MV-4-11 (cell line): ENCODE measurements around the gene ERMARD.

ENCODE experiments used
- DNase-seq: peaks from one replicate; lab custom pipeline; 2025; lab: John Stamatoyannopoulos, UW

Gene ERMARD

GRCh38 chr6:169751242-169752073 is at the start of gene ERMARD, which contains the start of gene DYNLT2:
ERMARD (plus strand) TSS chr6:169751622; CDS start chr6:169751658, 36 bp downstream.
DYNLT2 (minus strand) TSS chr6:169751572; CDS start chr6:169751458, 114 bp downstream.
- DNase-seq = peak; percentile 83

DNA sequence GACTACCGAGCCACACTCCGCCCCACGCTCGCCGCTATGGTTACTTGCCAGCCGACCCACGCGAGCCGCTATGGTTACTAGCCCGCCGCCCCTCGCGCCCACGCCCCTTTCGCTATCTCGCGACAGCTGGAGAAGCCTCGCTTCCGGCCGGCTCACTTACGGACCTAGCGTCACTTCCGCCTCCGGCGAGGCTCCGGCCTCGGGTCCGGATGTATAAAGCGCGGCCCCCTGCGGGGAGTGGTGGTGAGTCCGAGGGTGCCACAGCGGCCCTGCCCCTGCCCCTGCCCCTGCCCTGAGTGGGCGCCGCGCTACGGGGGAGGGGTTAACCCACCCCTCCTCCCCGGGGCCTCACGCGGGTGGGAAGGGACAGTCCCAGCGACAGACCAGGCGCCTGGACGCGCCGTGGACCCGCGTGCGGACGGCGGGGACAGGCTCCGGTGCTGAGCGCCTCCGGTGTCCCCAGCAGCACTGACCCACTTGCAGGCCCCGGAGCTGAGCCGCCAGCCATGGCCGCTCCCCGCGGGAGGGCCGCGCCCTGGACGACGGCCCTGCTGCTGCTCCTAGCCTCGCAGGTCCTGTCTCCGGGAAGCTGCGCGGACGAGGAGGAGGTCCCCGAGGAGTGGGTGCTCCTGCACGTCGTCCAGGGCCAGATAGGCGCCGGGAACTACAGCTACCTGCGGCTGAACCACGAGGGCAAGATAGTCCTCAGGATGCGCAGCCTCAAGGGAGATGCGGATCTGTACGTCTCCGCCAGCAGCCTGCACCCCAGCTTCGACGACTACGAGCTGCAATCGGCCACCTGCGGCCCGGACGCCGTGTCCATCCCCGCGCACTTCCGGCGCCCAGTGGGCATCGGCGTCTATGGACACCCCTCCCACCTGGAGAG is 49.2 kb upstream of the ERMARD start, which contains the start of the genes C6orf120 and WDR27:
Gene C6orf120, plus strand, starts transcription at position 173 of the 886 bp plus-strand sequence. Its CDS starts 334 bp downstream, at position 507.
Gene WDR27, minus strand, starts transcription at position 76 of the 886 bp plus-strand sequence. CDS start 13,024 bp downstream, outside the sequence.
- peak; percentile 96 for DNase-seq

DNA sequence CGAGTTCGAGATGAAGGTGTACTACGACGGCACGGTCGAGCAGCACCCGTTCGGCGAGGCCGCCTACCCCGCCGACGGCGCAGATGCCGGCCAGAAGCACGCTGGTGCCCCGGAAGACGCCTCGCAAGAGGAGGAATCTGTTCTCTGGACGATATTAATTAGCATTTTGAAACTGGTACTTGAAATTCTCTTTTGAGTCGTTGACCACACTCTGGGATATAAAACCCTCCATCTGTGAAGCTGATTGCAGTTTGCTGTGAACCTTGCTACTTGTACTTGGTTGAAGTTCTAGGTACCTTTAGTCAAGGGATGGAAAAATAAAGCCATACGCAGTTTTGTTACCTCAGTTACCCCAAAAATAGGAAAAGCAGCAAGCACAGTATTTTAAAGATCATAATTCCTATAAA is 48.6 kb upstream of the ERMARD start:
- no peak for DNase-seq

DNA sequence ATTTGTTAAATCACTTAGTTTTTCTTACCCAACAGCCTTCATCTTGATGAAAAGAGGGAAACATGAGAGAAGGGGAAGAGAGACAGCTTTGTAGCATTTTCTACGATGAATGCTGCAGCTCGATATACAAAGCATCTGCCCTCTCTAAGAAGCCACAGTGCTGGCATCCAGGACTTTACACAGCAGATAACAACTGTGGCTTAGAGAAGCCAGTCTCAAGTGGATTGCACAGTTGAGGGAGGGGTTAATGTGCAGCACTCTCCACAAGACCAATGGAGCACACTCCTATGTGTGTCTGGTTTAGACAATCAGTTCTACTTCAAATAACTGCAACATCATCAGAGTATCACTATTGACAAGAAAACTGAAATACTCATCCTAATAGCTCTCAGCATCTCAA is 43.6 kb upstream of the ERMARD start:
- peak; percentile 80 for DNase-seq

GRCh38 chr6:169709293-169709692 is 42.1 kb upstream of the ERMARD start:
- DNase-seq = no peak

DNA sequence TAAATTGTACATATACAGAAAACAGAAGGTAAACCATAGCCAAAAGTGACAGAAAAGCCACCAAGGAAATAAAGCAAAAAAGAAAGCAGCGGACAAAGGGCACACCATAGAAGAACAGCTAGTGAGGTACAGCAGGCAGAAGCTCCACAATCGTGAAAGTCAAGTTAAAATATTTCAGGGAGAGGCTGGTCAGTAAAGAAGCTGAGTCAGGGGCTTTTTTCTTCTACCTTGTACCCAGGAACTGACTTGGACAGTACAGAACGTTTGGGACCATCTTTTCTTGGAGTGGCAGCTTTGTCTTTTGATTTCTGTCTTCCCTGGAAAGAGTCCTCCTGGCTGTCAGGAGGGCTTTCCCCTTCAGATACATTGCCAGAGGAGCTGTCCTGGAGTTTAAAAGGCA is 41.4 kb upstream of the ERMARD start:
- no peak for DNase-seq

DNA sequence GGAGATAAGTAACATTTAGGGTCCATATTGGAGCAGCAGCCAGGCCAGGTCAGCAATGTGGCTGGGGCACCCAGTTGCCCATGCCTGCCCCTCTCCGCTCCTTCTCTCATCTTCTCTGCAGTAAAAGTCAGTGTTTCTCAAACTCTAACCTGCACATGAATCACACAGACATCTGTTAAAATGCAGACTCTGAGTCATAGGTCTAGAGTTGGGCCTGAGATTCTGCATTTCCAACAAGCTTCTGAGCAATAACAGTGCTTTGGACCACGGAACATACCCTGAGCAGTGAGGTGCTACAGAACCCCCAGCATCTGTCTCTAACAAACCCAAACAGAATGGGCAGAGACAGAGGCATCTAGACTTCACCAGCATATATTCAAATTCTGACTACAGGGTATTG is 37.2 kb upstream of the ERMARD start:
- DNase-seq = peak; percentile 30

DNA sequence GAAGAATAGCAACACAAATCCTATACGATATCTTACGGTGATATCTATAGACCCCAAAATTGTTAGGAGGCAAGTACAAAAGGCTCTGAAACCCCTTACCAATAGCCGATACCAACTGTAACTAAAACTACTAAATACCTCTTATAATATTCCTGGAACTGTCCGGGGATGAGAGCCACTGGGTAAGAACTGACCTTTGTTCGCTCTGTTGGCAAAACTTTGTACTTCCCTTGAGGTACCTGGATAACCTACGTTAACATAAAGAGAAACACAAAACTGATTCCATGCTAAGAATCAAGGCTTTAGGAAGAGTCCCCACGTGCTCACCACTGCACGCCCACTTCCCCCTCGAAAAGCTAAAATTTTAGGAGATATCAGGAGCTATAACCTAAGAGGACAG is 36.8 kb upstream of the ERMARD start:
- no peak for DNase-seq

DNA sequence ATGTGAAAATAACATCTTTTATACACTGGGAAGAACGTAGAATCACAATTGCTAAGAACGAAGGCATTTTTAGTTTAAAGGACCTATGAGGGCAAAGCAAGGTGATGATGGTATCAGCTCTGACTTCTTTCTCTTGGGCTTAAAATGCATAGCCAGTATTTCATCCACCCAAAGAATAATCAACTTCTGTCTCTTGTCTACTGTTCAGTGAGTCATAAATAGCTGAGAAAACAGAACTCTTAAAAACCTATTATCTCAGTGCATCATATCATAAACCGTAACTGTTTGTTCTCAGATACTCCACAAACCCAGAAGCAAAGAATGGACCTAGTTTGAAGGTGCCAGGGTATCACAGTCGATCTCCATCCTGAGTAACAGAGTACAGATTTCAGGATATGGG is 32.3 kb upstream of the ERMARD start:
- peak; percentile 33 for DNase-seq

DNA sequence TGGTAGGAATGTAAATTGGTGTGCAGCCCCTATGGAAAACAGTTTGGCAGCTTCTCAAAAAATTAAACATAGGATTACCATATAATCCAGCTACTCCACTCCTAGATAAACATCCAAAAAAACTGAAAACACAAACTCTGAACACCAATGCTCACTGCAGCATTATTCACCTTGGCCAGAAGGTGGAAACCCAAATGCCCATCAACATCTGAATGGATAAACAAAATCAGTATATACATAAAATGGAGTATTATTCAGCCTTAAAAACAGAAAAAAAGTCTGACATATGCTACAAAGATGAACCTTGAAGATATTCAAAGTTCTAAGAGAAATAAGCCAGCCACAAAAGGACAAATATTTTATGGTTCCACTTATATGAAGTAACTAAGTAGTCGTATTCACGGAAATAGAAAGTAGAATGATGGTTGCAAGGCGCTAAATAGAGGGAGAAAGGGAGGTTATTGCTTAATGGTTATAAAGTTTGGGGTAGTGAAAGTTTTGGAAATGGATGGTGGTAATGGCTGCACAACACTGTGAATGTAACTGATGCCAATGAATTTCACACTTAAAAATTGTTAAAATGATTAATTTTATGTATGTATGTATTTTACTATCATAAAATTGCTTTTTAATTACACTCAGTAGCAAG is 31.1 kb upstream of the ERMARD start:
- peak; percentile 83 for DNase-seq

DNA sequence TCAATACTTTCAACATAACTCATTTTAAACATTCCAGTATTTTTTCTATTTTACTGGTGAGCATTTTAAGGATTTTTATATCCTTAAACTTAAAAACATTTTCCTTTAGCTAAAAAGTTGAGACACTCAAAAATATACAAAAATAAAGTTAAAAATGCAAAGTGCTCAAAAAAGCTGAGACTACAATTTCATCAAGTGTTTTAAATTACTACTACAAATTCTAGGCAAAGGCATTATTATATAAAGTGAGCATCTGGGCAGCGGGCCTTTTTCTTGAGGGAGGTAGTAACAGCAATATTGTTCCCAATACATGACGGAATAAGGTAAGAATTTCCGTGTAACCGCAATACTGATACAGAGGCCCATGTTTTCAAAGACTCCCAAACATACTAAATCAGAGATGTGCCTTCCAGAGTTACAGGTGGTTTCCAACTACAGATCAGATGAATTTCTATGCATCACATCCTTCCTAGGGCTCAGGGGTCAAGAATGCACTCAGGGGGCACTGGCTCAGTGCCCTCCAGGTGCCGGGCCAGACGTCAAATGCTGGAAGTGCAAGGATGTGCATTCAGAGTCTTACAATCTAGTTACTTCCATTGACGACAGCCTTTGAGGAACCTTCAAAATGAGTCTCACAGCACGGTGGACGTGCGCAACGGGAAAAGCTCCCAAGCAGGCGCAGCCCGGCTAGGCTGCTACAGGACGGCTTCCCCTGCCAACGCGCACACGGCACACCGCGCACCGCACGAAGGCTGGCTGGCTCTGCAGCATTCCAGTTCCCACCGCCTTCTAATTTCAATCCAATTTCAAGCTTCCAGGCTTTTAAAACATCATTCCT is 28.8 kb upstream of the ERMARD start:
- DNase-seq = peak; percentile 71

DNA sequence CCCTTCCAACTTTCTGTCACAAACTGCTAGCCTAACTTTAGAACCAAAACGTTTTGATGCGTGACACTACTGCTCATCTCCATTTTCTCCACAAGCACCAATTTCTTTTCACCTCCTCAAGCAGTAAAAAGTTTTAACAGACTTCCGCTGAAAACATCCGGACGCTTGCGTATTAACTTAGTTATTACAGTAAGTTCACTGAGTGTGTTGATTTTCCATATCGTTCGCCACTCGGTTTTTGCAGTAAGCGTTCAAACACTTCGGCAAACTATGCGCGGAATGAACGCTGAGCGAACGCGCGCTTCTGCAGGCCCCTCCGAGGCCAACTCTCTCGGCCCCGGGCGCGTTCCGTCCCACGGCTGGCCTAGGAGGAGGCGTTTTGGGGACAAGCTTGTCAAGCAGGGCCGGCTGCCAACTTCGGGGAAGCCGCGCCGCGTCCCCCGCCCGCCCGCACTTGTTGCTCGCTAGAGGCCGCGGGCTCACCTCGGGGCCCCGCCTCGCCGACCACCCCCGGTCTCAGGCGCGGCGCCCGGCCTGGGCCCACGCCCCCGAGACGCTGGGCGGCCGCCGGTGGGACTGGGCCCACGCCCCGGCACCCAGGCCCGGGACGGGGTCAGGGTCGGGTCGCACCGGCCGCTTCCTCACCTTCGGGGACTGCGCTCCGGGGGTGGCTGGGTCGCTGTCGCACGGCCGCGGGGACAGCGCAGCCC is 28.1 kb upstream of the ERMARD start:
- no peak for DNase-seq

DNA sequence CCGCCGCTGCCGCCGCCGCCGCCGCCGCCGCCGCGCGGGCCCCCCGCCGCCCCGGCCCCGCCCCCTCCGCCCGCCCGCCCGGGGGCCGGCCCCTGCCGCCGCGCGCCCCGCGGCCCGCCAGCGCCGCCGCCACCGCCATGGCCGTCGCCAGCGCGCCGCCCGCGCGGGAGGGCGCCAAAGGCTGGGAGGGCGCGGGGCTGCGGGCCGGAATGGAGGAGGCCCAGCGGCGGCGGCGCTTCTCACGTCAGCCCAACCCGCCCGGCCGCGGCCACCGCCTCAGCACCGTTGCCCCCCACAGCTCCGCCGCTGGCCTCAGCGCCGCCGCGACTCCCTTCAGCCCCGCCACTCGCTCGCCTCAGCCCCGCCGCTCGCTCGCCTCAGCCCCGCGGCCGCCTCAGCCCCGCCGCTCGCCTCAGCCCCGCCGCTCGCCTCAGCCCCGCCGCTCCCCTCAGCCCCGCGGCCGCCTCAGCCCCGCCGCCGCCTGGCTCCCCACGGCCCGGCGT is 27.4 kb upstream of the ERMARD start:
- no peak for DNase-seq

- DNase-seq = no peak
Measured at GRCh38 chr6:169724494-169725124, 26.8 kb upstream of the ERMARD start, which contains the start of gene PHF10. PHF10 (minus strand) TSS chr6:169724500; CDS start chr6:169723931, 569 bp downstream.

DNA sequence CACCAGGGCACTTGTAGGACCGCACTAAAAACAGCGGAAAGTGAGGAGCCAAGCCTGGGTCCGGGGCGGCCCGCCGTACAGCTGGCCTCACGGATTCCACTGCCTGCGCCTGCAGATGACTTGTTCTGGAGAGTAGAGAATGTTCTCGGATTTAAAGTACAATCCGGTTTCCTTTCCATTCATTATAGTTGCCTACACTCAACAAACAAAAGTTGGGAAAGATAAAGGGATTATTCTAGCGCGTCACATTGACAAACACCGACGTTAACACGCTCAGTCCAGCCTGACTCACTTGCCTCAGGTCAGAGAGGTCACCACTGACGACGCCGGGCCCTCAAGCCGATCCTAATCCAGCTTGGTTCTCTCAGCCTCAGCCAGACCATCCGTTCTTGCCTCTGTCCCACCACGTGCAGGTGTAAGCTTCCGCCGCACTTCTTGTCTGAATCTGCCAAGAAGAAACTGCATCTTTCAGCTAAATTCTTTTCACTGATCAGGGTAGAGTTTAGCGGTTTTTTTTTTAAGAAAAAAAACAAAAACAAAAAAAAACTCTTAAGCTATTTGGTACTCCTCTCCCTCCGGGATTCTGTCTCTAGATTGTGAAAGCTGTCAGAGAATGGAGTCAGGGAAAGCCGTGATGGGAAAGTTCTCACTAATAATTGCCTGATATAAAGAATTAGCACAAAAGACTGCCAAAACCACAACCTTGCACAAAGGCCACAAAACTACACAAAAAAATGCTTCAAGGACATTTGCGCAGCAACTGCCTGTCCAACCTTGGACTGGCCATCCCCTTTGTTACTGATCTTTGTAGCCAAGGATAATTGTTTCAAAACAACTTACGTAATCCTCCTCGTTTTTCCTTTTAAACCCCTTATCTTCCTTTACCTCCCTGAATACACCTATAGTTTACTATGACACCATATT is 26.0 kb upstream of the ERMARD start:
- peak; percentile 69 for DNase-seq

DNA sequence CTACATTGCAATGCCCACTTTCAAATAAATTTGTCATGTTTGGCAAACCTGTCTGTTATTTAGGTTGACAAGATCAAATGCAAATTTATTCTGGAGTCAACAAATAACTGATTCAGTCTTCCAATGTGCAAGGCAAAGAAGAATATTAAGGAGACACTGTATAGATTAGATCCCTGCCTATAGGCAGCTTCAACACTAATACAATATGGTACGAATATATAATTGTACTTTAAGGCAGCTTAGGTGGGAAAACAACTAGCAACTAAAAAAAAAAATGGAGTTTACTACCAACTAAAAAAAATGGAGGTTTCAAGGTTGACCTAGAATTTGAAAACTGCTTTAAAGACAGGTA is 25.4 kb upstream of the ERMARD start:
- DNase-seq = no peak

GRCh38 chr6:169726963-169727362 is 24.5 kb upstream of the ERMARD start:
- DNase-seq = no peak

- no peak for DNase-seq
Measured at GRCh38 chr6:169729961-169730360, 21.5 kb upstream of the ERMARD start.
